Ishikawa (cell line): ENCODE results near the gene CELA3B.
A peak's percentile ranks its signal among the peaks of the same experiment; 100 is the strongest.
"Not testable (repeated sequence)": the region's sequence is repeated elsewhere in the genome, so short reads cannot be mapped to it uniquely, and the experiment has no call there.

Experiments
- CEBPB ChIP-seq: IDR thresholded peaks from 2 replicates; pipeline ENCODE4 v1.6.1; 2012
- CREB1 ChIP-seq: IDR thresholded peaks from 2 replicates; pipeline ENCODE4 v1.6.1; 2012; ENCODE audit warnings: low read depth
- EGR1 ChIP-seq: IDR thresholded peaks from 2 replicates; pipeline ENCODE4 v1.6.1; 2012
- EP300 ChIP-seq: IDR thresholded peaks from 2 replicates; pipeline ENCODE4 v1.6.1; 2012; ENCODE audit warnings: borderline replicate concordance
- FOXM1 ChIP-seq: IDR thresholded peaks from 2 replicates; pipeline ENCODE4 v1.6.1; 2012; ENCODE audit warnings: low read depth, borderline replicate concordance
- MAX ChIP-seq: IDR thresholded peaks from 2 replicates; pipeline ENCODE4 v1.6.1; 2012
- NFIC ChIP-seq: IDR thresholded peaks from 2 replicates; pipeline ENCODE4 v1.6.1; 2012
- RAD21 ChIP-seq: IDR thresholded peaks from 2 replicates; pipeline ENCODE4 v1.6.1; 2012; ENCODE audit warnings: low read depth
- REST ChIP-seq: IDR thresholded peaks from 2 replicates; pipeline ENCODE4 v1.6.1; 2012; ENCODE audit warnings: low read depth, mild to moderate bottlenecking
- TAF1 ChIP-seq: IDR thresholded peaks from 2 replicates; pipeline ENCODE4 v1.6.1; 2012; ENCODE audit warnings: low read depth, mild to moderate bottlenecking
- TCF12 ChIP-seq: IDR thresholded peaks from 2 replicates; pipeline ENCODE4 v1.6.1; 2012; ENCODE audit warnings: low read depth
- TEAD4 ChIP-seq: IDR thresholded peaks from 2 replicates; pipeline ENCODE4 v1.6.1; 2012
- USF1 ChIP-seq: IDR thresholded peaks from 2 replicates; pipeline ENCODE4 v1.6.1; 2012
- YY1 ChIP-seq: IDR thresholded peaks from 2 replicates; pipeline ENCODE4 v1.6.1; 2012; ENCODE audit warnings: low read depth
- ZBTB7A ChIP-seq: IDR thresholded peaks from 2 replicates; pipeline ENCODE4 v1.6.1; 2012; ENCODE audit warnings: low read depth

The CELA3B gene

GRCh38 chr1:21976703-21977239 lies at the start of gene CELA3B:
TSS of gene CELA3B (plus strand) at chr1:21977022. CDS start at chr1:21977040, 18 bp downstream.
- TF ChIP-seq TCF12, CREB1, MAX: not testable (repeated sequence)

- TF ChIP-seq USF1 (no peak), TEAD4 (peak; percentile 37; the same call in 1 of the 2 replicates)
These were observed 49.1 kb upstream of the CELA3B start for GRCh38 chr1:21927533-21928237.

GRCh38 chr1:21930080-21930571 lies 46.7 kb upstream of the CELA3B start:
- TF ChIP-seq CEBPB (no peak), YY1 (no peak), FOXM1 (no peak), TCF12 (no peak)

- TF ChIP-seq REST (no peak), NFIC (no peak), TEAD4 (no peak), CREB1 (no peak), MAX (no peak), FOXM1 (no peak), EP300 (no peak), RAD21 (no peak), EGR1 (no peak), TAF1 (no peak), CEBPB (no peak), YY1 (no peak), USF1 (no peak), ZBTB7A (no peak), TCF12 (no peak)
These were observed 46.1 kb upstream of the CELA3B start for GRCh38 chr1:21930629-21931170.

- peak; percentile 7; the same call in 1 of the 2 replicates for TF ChIP-seq USF1
- peak; percentile 47; the same call in 1 of the 2 replicates for TF ChIP-seq CREB1
- TF ChIP-seq RAD21: no peak
- TF ChIP-seq TAF1: no peak; the same call in 1 of the 2 replicates
- peak; percentile 81; the same call in 1 of the 2 replicates for TF ChIP-seq TCF12
- no peak for TF ChIP-seq REST
- peak; percentile 54; the same call in 1 of the 2 replicates for TF ChIP-seq FOXM1
- peak; percentile 79; the same call in 1 of the 2 replicates for TF ChIP-seq EP300
- no peak for TF ChIP-seq YY1
- TF ChIP-seq MAX: peak; percentile 54
- no peak for TF ChIP-seq EGR1
- peak; percentile 86 for TF ChIP-seq ZBTB7A
- TF ChIP-seq CEBPB: no peak
- peak; percentile 95 for TF ChIP-seq TEAD4
- peak; percentile 57 for TF ChIP-seq NFIC
These were observed 45.4 kb upstream of the CELA3B start for GRCh38 chr1:21931171-21932093.
